Stimulated activated CD4-positive, alpha-beta T cell treated with anti-CD3 and anti-CD28 coated beads, Interleukin-15, amount 100 ng/mL, for 24 hours (primary cell): ENCODE measurements around the gene CHMP1B.

Experiments used
- DNase-seq: peaks from one replicate; pipeline ENCODE4 v3.0.0-alpha.2; 2020

Gene CHMP1B, protein sequence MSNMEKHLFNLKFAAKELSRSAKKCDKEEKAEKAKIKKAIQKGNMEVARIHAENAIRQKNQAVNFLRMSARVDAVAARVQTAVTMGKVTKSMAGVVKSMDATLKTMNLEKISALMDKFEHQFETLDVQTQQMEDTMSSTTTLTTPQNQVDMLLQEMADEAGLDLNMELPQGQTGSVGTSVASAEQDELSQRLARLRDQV

GRCh38 chr18:11851146-11851805, at the start of gene CHMP1B:
TSS of gene CHMP1B (plus strand) at chr18:11851413. CDS start at chr18:11851512, 99 bp downstream.
- peak; percentile 97 for DNase-seq

DNA sequence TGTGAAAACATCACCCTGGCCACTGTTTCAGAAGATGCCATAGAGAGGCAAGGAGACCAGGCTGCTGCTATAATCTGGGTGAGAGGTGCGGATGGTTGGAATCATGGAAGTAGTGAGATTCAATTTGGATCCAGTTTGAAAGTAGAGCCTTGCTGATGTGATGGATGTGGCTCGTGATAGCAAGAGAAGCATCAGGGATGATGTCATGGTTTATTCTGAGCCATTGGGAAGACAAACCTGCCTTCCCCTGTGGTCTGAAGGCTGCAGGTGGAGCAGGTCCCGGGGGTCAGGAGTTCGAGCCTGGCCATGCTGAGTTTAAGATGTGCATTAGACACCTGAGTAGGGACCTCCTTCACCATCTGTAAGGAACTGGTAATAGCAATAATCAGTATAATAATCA, 49.6 kb upstream of the CHMP1B start:
- DNase-seq: no peak

DNA sequence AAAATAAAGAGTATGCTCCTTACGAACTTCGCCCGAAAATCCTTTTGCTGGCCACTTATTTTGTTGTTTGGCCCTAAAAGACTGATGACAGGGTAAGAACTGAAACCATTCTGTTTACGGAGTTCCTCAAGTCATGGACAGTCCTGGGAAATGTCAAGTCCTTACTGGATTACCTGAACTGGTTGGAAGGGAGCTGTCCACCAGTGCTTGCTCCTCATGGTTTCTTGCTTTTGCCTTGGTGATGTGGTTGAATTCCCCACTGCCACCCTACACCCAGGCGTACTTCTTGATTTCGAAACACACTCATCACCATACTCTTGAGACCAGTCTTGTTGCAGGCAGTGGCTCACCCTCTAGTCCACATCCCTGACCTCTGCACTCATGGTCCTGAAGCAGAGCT, 49.1 kb upstream of the CHMP1B start:
- no peak for DNase-seq

DNA sequence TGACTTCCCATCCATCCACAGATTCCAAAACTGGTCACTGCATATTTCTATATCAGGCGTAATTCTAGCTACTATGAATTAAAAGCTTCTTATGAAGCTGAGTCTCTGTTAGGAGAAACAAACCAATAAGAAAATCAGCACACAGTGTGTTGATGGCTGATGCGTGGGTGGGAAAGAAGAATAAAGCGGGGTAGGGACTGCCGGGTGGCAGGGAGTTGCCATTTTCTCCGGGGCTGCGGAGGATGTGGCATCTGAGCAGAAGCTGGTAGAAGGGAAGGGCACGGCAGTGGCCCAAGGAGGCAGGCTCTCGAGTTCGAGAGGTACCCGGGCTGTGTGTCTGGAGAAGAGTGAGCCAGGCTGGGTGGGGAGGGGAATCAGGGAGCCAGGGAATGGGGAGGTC, 48.6 kb upstream of the CHMP1B start:
- no peak for DNase-seq

DNA sequence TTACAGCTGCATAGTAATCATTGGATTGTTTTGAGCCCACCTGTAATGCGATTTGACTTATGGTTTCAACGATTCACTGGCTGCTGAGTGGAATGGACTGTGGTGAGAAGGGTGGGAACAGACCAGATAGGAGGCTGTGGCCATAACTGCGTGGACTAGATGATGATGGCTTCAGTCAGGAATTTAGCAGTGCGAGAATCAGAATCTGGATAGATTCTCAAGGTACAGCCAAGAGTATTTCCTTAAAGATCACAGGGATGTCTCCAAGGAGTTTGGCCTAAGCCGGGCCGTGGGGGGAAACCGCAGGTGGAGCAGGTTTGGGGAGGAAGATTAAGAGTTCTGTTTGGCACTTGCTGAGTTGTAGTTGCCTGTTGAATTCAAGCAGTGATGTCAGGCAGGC, 44.0 kb upstream of the CHMP1B start:
- DNase-seq: no peak

GRCh38 chr18:11808001-11808855, 43.0 kb upstream of the CHMP1B start:
- no peak for DNase-seq

- no peak for DNase-seq
Measured at GRCh38 chr18:11809895-11810294, 41.3 kb upstream of the CHMP1B start.

DNA sequence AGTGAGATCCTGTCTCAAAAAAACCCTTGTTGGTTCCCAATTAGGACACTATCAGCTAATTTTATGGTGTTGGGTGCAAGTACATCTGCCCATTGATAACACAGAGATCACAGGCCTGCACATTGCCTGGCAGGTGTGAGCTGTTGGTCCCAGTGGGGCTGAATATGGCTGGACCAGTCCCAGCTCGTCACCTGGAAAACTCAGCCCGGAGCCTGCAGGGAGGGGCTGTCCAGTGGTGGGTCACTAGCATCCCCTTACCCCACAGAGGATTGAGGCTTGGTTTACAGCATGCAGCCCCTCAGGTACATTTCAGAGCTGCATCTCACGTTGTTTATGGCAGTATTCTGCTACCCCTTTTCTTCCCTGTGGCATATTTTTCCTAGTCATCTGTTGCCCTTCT, 40.8 kb upstream of the CHMP1B start:
- no peak for DNase-seq

DNA sequence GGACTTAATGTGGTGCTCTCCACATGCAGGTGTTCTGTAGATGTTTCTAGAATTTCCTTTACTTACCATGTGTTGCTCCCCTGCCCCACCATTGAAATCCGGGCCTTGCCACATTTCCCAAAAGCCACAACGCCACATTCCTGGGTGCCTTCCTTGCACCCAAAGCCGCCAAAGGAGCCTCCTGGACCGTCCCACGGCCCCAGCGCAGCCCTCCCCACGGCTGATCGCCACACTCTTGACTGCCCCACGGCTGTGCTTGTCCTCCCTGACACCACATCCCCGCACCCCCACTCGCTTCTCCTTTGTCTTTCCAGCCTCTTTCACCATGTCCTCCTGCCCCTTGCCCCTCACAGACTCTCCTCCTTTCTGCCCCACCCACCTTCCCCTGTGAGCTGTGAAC, 40.2 kb upstream of the CHMP1B start:
- DNase-seq: no peak

DNA sequence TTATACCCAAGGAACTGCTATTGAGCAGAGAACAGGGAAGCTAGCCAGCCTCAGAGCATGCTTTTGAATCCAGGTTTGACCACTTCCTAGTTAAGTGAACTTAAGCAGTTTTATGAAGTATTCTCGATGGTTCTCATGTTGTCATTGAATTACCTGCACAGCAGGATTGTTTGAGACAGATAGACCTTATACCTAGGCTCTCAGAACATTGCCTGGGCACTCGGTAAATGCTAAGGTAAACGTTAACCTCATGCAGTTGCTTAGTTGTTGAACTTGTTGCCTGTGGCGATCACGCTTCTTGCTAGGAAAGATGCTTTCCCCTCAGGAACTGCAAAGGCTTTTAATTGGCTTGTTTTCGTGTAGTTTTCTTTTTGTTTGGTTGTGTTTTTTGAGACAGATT, 34.0 kb upstream of the CHMP1B start:
- no peak for DNase-seq

DNA sequence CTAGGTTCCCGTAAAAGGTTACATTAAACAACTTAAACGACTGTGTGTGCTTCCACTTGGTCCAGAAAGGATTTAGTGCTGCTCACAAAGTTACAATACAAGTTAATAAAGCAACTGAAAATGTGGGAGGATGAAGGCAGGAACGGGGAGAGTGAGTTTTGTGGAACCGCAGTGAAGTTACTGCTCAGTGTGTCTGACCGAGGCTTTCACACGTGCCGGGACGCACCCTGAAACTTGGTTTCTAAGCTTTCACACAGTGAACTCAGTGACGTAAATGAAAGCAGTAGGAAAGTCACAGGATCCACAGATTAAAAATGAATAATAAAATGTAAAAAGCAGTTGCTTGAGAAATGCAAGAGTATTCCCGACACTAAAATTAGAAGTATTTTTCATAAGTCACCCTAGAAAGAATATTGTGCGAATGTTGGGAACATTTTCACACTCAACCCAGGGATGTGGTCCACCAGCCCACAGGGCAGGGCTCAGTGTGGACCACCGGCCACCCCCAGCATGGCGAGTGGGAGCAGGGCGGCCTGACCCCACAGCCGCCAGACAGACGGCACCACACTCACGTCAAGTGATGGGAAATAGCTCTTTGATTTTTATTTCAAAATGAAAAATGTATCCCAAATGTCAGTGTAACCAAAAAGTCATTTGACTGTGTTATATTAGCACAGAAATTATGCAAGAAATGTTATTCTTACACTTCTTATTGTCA, 32.6 kb upstream of the CHMP1B start:
- DNase-seq: no peak

DNA sequence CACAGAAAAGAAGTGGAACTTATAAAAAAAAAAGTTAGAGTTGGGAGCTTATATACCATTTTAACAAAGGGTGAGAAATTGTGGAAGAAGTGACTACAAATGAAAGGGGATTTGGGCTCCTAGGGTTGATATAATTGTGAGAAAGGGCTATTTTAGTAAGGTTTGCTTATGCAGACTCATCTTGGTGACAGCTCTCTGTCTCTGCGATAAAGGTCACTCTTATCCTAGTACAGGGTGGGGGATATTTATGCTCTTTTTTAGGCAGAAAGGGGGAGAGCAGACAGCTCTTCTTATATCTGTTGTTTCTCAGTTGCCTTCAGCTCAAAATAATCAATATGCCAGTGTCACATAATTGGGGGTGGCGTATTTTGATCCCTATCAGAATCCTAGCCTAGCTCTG, 31.3 kb upstream of the CHMP1B start:
- DNase-seq: no peak

GRCh38 chr18:11820697-11821096, 30.5 kb upstream of the CHMP1B start:
- no peak for DNase-seq

- no peak for DNase-seq
Measured at GRCh38 chr18:11821208-11821607, 30.0 kb upstream of the CHMP1B start.

DNA sequence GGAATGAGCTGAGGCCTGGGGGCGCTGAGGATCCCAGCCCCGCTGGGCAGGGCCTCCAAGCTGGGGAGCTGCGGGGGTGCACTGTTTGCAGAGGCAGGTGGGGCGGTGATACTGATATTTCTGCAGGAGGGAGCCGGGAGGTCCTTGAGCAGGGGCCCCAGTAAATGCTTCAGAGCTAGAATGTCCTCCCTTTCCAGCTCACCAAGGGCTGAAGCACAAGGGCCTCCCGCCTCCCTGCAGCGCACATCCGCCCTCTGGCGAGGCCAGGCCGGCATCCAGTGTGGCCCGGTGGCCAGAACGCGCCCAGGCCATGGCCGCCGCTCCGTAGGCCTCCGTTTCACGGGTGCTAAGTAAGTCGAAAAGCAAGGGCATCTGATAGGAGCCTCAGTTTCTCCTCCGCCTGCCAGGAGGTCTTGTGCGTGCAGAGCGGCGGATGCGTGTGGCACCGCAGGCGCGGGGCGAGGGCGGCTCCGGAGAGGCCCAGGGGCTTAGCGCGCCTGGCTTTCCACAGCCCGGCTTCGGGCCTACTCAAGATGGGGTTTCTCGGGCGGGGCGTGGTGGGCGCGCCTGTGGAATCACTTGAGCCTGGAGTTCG, 29.5 kb upstream of the CHMP1B start:
- no peak for DNase-seq

- DNase-seq: no peak
Measured at GRCh38 chr18:11823545-11823944, 27.7 kb upstream of the CHMP1B start.

DNA sequence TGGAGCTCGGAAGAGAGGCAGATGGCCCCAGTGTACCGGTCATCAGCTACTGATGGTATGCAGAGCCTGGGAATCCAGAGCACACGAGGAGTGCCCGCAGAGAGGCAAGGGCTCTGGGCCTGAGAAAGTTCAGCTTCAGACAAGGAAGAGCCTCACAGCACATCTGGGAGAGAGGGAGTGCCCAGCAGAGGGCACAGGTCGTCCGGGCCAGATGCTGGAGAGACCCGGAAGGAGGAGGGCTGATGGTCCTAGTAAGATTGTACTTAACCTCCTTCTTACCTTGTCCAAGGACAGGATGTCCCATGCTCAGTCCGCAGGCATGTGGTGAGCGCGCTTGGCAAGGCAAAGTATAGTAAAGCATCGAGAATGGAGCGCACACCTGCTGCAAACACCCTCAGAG, 24.4 kb upstream of the CHMP1B start:
- no peak for DNase-seq

DNA sequence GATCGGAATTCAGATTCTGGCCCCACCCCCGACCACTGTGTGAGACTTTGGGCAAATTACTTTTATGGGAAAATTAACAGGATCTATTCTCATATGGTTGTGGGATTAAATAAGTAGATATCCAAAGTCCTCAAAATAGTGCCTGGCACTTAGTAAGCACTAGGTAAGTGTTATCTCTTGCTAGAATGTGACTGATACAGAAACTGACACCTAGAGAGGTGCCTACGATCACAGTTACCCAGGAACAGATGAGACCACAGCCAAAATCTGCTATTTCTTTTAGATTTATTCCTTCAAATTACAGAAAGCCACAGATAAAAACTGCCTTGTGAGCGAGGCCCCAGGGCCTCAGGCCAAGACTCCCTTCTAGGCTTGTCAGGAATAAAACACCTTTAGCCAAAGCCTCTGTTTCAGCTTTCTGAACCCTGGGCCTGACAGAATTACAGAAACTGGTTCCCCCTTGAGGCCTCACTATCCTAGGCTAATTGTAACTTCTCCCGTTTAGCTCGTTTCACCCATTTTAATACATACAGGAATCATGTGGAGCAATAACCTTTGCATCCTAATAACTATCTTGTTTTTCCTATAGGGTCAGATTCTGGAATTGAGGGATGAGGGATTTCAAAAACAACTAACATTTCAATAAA, 22.3 kb upstream of the CHMP1B start:
- DNase-seq: no peak

GRCh38 chr18:11830585-11830984, 20.6 kb upstream of the CHMP1B start:
- no peak for DNase-seq

DNA sequence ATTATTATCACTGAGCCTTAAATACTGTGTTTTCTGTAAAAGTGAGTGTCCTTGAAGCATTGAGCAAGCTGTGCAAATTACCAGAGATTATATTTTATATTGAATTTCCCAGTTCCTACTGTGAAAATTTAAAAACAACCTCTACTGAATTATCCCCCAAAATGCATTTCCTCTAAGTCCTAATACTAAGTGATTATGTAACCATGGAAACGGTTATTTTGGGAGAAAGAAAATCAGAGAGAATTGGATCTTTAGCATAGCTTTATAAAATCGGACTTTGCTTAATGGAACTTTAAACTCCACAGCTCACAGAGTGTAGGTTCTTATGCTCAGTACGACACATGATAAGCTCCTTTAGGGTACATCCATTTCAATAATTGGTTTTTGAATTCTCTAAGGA, 19.3 kb upstream of the CHMP1B start:
- DNase-seq: no peak

GRCh38 chr18:11834772-11835171, 16.4 kb upstream of the CHMP1B start:
- DNase-seq: no peak

GRCh38 chr18:11839556-11839955, 11.7 kb upstream of the CHMP1B start:
- no peak for DNase-seq

DNA sequence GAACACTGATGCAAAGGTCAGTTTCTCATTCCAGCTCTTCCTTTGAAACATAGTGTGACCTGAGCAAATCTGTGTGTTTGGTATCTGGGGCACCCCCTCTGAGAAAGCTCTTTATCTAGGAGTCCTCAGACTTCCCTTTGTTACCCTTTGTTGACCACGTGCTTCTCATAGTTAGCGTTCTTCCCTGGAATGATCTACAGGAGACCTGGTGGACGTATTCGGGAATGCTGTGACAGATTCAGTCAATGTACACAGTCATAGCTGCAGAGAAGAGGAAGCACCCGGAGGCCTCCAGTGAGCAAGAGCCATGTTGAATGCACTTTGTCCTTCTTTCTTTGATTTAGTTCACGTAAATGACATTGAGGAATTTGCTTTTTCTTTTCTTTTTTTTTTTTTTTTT, 10.7 kb upstream of the CHMP1B start:
- no peak for DNase-seq
